Omental fat pad (tissue), 4 donors: ENCODE results near the gene GTF2H4. TPM values are rescaled to one million over a fixed set of nuclear protein-coding genes. Genes with fewer than 3 reads are reported as not detected.

Source experiments
- ATAC-seq: fragments of 150-250 bp; one replicate; pipeline ENCODE4 v1.9.1; 2016; ENCODE audit warnings: mild to moderate bottlenecking, moderate library complexity; ENCODE audit not compliant: low FRiP score
- DNase-seq: peaks from one replicate; pipeline ENCODE4 v3.0.0-alpha.2; 2019; ENCODE audit warnings: low spot score
- total RNA-seq, 4 donors: library from RNA; depleted of rRNA; stranded (reverse); fragments of >200 nt; gene quantifications; one replicate each; pipeline ENCODE4 v1.1.0, GENCODE V29; 2016
- TF ChIP-seq, protein P1 (sequence below), 3 donors: fragments of 450-650 bp; IDR thresholded peaks; one replicate each; pipeline ENCODE4 v1.5.1; 2016 to 2017; ENCODE audit warnings: antibody characterized with exemption in 3 of 3, mild to moderate bottlenecking in 3 of 3, moderate library complexity in 2 of 3

The GTF2H4 gene
- total RNA-seq, 4 donors from 2014 or later: 10.3 to 22.2 (median 14.7) TPM

DNA sequence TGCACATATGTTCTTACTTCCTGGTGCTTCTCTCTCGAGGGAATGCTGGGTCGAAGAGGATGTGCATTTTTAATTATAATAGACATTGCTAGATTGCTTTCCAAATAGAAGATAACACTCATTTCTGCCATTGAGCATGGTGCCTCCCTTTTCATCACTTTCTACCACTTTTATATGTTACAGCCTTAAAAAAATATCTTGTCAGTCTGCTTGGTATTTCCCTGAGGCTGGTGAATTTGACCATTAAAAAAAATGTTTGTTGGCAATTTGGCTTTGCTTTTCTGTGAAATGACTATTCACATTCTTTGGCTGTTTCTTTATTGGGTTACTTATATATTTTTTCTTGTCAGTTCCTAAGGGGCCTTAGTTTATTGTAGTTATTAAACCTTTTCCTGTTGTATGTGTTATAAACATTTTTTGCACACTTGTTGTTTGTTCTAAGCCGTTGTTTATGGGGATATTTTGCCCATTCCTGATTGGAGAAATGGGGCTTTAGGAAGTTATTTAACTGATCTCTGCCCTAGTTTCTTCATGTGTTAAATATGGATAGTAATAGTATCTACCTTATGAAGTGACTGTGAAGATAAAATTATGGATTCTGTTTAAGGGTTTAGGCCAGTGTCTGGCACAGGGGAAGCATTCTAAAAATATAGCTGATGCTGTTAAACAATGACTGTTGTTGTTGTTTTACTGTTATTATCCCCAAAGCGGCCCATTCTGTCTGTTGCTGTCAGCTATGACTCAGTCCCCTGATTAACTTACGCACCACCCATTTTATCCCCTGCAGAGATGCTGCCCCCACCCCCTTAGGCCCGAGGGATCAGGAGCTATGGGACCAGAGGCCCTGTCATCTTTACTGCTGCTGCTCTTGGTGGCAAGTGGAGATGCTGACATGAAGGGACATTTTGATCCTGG is 19.8 kb upstream of the GTF2H4 start:
- DNase-seq (no peak), ATAC-seq (no peak)
- TF ChIP-seq, protein P1, sequence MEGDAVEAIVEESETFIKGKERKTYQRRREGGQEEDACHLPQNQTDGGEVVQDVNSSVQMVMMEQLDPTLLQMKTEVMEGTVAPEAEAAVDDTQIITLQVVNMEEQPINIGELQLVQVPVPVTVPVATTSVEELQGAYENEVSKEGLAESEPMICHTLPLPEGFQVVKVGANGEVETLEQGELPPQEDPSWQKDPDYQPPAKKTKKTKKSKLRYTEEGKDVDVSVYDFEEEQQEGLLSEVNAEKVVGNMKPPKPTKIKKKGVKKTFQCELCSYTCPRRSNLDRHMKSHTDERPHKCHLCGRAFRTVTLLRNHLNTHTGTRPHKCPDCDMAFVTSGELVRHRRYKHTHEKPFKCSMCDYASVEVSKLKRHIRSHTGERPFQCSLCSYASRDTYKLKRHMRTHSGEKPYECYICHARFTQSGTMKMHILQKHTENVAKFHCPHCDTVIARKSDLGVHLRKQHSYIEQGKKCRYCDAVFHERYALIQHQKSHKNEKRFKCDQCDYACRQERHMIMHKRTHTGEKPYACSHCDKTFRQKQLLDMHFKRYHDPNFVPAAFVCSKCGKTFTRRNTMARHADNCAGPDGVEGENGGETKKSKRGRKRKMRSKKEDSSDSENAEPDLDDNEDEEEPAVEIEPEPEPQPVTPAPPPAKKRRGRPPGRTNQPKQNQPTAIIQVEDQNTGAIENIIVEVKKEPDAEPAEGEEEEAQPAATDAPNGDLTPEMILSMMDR (IDR thresholded peaks at IDR 0.05): no peak

DNA sequence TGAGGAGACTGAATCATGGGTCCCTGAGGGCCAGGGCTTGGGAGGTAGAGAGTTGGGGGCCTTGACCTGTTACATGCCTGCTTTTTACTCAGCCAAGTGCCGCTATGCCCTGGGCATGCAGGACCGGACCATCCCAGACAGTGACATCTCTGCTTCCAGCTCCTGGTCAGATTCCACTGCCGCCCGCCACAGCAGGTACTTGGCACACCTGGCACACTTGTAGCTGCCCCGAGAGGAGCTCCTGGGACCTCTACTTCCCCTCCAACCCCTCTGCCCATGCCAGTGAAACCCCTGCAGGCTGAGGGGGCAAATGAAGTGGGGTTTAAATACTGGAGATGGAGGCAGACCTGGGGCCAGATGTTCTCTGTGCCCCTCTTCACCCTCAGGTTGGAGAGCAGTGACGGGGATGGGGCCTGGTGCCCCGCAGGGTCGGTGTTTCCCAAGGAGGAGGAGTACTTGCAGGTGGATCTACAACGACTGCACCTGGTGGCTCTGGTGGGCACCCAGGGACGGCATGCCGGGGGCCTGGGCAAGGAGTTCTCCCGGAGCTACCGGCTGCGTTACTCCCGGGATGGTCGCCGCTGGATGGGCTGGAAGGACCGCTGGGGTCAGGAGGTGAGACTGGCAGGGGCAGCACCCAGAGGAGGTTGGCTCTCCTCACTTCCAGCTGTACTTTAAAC is 19.1 kb upstream of the GTF2H4 start:
- DNase-seq (no peak), ATAC-seq (no peak)
- TF ChIP-seq, protein P1 (IDR thresholded peaks at IDR 0.05): no peak

DNA sequence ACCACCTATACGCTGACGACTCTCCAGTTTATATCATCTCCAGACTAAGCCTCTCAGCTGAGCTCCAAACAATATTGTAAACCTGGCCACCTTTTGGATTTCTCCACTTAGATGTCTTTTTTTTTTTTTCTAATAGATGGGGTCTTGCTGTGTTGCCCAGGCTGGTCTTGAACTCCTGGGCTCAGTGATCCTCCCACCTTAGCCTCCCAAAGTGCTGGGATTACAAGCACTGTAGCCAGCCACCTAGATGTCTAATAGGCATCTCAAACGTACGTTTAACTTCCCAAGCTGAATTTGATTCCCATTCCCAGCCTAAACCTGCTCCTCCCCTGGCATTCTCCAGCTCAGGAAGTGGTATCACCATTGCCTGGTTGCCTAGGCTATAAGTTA is 18.5 kb upstream of the GTF2H4 start:
- TF ChIP-seq, protein P1 (IDR thresholded peaks at IDR 0.05): no peak
- DNase-seq: no peak
- no peak for ATAC-seq

DNA sequence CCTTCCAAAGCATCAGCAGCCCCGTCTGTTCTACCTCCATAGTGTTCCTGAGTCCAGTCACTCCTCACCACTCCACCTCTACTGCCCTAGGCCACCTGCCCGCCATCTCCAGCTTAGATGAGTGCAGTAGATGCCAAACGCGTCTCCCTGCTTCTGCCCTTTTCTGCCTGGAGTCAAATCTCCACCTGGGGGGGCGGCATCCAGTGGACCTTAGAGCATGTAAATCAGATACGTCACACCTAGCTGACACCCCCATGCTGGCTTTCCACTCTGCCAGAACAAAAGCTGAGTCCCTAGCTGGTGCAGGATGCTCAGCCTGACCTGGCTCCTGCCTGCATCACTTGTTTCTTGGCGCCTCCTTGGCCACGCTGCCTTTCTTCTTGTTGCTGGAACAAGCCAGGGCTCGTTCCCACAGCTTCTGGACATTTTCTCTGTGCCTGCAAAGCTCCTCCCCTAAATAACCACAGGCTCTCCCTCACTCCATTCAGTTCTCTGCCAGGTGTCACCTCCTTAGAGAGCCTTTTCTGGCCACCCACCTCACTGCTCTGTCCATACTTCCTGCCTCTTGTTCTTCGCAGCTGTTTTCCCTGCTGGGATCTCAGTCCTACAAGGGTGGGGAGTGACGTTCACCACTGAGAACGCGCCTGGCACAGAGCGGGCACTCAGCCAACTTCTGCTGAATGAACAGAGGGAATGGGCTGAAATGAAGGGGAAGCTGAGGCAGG is 17.9 kb upstream of the GTF2H4 start:
- ATAC-seq (no peak), DNase-seq (no peak)
- TF ChIP-seq, protein P1 (IDR thresholded peaks at IDR 0.05): no peak

DNA sequence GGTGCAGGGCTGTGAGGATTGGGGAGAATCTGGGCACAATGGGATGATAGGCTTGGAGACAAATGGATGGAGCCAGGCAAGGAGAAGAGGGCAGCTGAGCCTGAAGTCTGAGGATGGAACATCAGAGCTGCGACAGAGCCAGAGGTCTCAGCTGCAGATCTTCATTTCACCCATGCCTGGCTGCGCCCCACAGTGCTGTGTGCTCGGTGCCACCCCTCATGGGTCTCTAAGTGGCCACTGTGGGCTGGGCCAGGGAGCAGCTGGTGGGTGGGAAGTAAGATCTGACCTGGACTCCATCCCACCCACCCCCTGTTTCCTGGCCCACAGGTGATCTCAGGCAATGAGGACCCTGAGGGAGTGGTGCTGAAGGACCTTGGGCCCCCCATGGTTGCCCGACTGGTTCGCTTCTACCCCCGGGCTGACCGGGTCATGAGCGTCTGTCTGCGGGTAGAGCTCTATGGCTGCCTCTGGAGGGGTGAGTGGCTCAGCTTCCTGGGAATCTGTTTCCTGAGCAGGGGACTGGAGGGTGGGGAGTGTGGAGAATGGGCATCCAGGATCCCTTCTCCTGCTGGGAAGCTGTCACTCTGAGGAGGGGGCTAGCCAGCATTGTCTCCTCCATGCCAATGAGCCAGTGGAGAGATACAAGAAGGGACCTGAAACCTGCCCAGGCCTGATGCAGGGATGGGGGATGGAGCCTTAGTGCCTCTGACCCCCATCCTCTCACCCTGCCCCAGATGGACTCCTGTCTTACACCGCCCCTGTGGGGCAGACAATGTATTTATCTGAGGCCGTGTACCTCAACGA is 17.2 kb upstream of the GTF2H4 start:
- ATAC-seq (no peak), DNase-seq (no peak)
- TF ChIP-seq, protein P1 (IDR thresholded peaks at IDR 0.05): no peak

DNA sequence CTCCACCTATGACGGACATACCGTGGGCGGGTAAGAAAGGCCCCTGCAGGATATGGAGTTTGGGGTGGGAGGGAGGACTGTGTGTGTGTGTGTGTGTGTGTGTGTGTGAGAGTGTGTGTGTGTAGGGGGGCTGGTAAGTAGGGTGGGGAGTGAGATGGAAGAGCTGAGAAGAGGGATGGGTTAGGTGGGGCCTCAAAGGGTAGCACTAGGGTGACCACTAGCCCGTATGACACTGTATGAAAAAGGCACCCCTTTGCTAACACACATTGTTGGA is 16.6 kb upstream of the GTF2H4 start:
- DNase-seq: no peak
- ATAC-seq: no peak
- TF ChIP-seq, protein P1 (IDR thresholded peaks at IDR 0.05): no peak
